Activated T-cell treated with anti-CD3 and anti-CD28 coated beads, Interleukin-2, amount 50 U/mL, for 72 hours (primary cell): Measurements from ENCODE around the gene MYO7B. TPM values are rescaled to one million over a fixed set of nuclear protein-coding genes. Genes with fewer than 3 reads are reported as not detected.
A peak's percentile ranks its signal among the peaks of the same experiment; 100 is the strongest.

Experiments used
- ATAC-seq, 2 donors: fragments of 150-1000 bp; cut with Tn5 transposase; replicated peaks in 1 of 2; 2 replicates each; pipeline ENCODE4 v1.10.0; 2021; ENCODE audit warnings: moderate library complexity in 2 of 2, mild to moderate bottlenecking in 1 of 2
- DNase-seq, 2 donors: peaks; one replicate each; pipeline ENCODE4 v3.0.0; 2021 to 2022; ENCODE audit warnings: mixed read lengths in 1 of 2
- H3K27ac Mint-ChIP-seq: one replicate; pipeline ENCODE4 v1.8.0; 2022; ENCODE audit warnings: mild to moderate bottlenecking, moderate library complexity, mixed read lengths
- H3K27me3 Mint-ChIP-seq: one replicate; pipeline ENCODE4 v1.8.0; 2022; ENCODE audit warnings: low read depth, mixed read lengths
- H3K36me3 Mint-ChIP-seq, 2 donors: one replicate each; pipeline ENCODE4 v1.8.0; 2022; ENCODE audit warnings: mixed read lengths in 2 of 2, mild to moderate bottlenecking in 1 of 2; ENCODE audit not compliant: insufficient read depth in 2 of 2
- H3K4me1 Mint-ChIP-seq: one replicate; pipeline ENCODE4 v1.8.0; 2022; ENCODE audit warnings: low read depth, mixed read lengths
- H3K4me3 Mint-ChIP-seq, 2 donors: one replicate each; pipeline ENCODE4 v1.8.0; 2022; ENCODE audit warnings: mild to moderate bottlenecking in 2 of 2, mixed read lengths in 2 of 2, moderate library complexity in 2 of 2
- H3K9me3 Mint-ChIP-seq, 2 donors: one replicate each; pipeline ENCODE4 v1.8.0; 2022; ENCODE audit warnings: mixed read lengths in 2 of 2
- total RNA-seq, 2 donors: library from RNA; stranded (reverse); gene quantifications; one replicate each; pipeline ENCODE4 v1.2.3, GENCODE V29; 2022

The MYO7B gene
- total RNA-seq, 2 donors from 2014 or later, result 0.50 to 0.79 TPM

- no peaks in the 10 kb centered on the region for H3K9me3 Mint-ChIP-seq
- no peak overlapping the region for H3K27ac Mint-ChIP-seq
- no peaks in the 10 kb centered on the region for H3K36me3 Mint-ChIP-seq
- DNase-seq, result no peak
- peak overlapping the region in 1 of 2 donors; percentile 24 for H3K4me3 Mint-ChIP-seq
- H3K27me3 Mint-ChIP-seq, result peaks cover 20% of the 10 kb centered on the region
- no peaks in the 10 kb centered on the region for H3K4me1 Mint-ChIP-seq
- no peak for ATAC-seq
Observed at GRCh38 chr2:127681976-127682857, 146.7 kb downstream of the MYO7B start.

GRCh38 chr2:127683056-127683455 lies 147.6 kb downstream of the MYO7B start:
- no peaks in the 10 kb centered on the region for H3K9me3 Mint-ChIP-seq
- H3K4me3 Mint-ChIP-seq, result no peak overlapping the region
- DNase-seq (no peak), ATAC-seq (no peak)
- peaks cover 12% of the 10 kb centered on the region for H3K27me3 Mint-ChIP-seq
- no peaks in the 10 kb centered on the region for H3K36me3 Mint-ChIP-seq
- H3K4me1 Mint-ChIP-seq, result no peaks in the 10 kb centered on the region
- H3K27ac Mint-ChIP-seq, result no peak overlapping the region

DNA sequence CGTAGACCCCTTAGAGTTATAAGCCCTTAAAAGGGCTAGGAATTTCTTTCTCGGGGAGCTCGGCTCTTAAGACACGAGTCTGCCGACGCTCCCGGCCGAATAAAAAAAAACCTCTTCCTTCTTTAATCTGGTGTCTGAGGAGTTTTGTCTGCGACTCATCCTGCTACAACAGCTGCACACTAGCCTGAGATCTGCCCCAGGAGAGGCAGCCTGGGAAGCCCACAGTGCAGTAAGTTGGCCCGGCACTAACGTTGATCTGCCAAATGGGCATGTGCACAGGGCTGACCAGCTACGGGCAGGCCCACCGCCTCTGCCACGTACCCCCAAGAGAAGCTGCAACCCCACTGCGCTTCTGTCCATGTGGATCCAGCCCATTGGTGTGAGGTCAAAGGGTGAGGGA lies 148.3 kb downstream of the MYO7B start:
- Mint-ChIP-seq H3K9me3 (peaks cover 2% of the 10 kb centered on the region in 2 donors), H3K4me3 (no peak overlapping the region), H3K27ac (no peak overlapping the region), H3K27me3 (peaks cover 5% of the 10 kb centered on the region), H3K36me3 (peaks cover 1 to 2% of the 10 kb centered on the region in 2 donors), H3K4me1 (no peaks in the 10 kb centered on the region)
- no peak for DNase-seq
- no peak for ATAC-seq

DNA sequence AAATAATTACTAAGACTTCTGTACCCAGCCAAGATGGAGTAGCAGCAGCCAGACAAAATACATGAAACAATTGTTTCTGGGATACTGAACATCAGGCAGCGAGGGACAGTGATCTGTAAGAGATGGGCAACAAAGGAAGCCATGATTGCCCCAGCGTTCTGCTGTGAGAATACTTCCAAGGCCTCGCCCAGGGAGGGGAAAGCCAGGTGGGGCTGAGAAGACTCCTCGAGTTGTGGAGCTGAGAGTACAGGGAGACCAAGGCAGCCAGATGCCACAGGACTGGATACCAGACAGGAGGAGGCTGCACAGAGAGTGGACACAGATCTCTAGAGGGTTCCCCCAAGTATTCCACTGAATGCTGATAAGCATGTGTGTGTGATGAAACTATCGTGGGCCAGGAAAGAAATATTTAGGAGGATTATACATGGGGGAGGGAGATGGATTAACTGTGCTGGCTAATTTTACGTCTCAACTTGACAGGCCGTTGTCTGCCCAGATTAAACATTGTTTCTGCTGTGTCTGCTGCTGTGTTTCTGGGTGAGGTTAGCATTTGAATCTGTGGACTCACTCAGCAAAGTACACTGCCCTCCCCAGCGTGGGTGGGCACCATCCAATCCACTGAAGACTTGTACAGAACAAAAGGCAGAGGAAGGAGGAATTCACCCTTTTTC lies 150.1 kb downstream of the MYO7B start:
- H3K27ac Mint-ChIP-seq, result no peak overlapping the region
- H3K4me3 Mint-ChIP-seq, result no peak overlapping the region
- H3K27me3 Mint-ChIP-seq, result peaks cover 4% of the 10 kb centered on the region
- ATAC-seq, result no peak
- no peaks in the 10 kb centered on the region for H3K4me1 Mint-ChIP-seq
- no peak for DNase-seq
- H3K9me3 Mint-ChIP-seq, result peaks cover 4 to 5% of the 10 kb centered on the region in 2 donors
- peaks cover 3 to 4% of the 10 kb centered on the region in 2 donors for H3K36me3 Mint-ChIP-seq

Other genes with a start within 250 kb of the MYO7B start
- 10 to 100 TPM; 56.3 to 66.4 TPM for gene ERCC3, start 241.5 kb upstream of the MYO7B start, total RNA-seq
- 10 to 100 TPM; 48.9 to 49.1 TPM for gene MAP3K2, start 147.7 kb upstream of the MYO7B start, total RNA-seq
- under 1 TPM in 1 of 2 donors, not detected in 1; 0.42 TPM for gene PROC, start 117.3 kb upstream of the MYO7B start, total RNA-seq
- 10 to 100 TPM; 39.0 to 43.6 TPM for gene IWS1, start 9.2 kb upstream of the MYO7B start, total RNA-seq
- not detected for gene GPR17, start 110.5 kb downstream of the MYO7B start, total RNA-seq
- gene LIMS2, start 139.8 kb downstream of the MYO7B start, total RNA-seq, result 10 to 100 TPM in 1 of 2 donors, 1 to 10 TPM in 1; 6.4 to 10.3 TPM
- gene SFT2D3, start 165.8 kb downstream of the MYO7B start, total RNA-seq, result 1 to 10 TPM; 3.7 to 4.7 TPM